Islet precursor cell (in vitro differentiated cells): ENCODE results near the gene GLUD2.
"Not testable (repeated sequence)": the region's sequence is repeated elsewhere in the genome, so short reads cannot be mapped to it uniquely, and the experiment has no call there.

ENCODE experiments used
- DNase-seq: peaks from one replicate; pipeline ENCODE4 v3.0.0-alpha.2; 2018

GLUD2 gene

GRCh38 chrX:121047441-121048419 lies at the start of gene GLUD2:
GLUD2 (plus strand) TSS chrX:121047610; CDS start chrX:121047685, 75 bp downstream.
- peak; percentile 71 for DNase-seq

- DNase-seq: no peak
Measured at GRCh38 chrX:120999413-120999812, 48.0 kb upstream of the GLUD2 start.

GRCh38 chrX:121000589-121000988 lies 46.8 kb upstream of the GLUD2 start:
- DNase-seq: no peak

- no peak for DNase-seq
Measured at GRCh38 chrX:121008920-121009319, 38.5 kb upstream of the GLUD2 start.

- no peak for DNase-seq
Measured at GRCh38 chrX:121009764-121010163, 37.6 kb upstream of the GLUD2 start.

DNA sequence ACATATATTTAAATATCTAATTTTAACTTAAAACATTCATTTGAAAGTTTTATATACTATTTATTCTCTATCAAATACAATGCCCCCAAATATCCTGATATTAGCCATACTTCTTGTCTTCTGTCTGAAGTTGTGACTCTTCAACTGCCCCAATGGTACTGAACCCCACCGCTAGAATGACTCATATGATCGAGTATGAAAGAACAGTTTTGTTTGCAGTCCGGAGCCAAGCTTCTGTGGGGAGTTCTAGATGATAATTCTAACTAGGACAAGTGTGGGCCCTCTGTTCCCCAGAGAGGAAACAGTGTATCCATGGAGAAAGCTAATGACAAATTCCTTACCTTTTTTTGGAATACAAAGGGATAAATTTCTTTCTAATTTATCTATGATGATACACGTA lies 37.2 kb upstream of the GLUD2 start:
- DNase-seq: no peak

DNA sequence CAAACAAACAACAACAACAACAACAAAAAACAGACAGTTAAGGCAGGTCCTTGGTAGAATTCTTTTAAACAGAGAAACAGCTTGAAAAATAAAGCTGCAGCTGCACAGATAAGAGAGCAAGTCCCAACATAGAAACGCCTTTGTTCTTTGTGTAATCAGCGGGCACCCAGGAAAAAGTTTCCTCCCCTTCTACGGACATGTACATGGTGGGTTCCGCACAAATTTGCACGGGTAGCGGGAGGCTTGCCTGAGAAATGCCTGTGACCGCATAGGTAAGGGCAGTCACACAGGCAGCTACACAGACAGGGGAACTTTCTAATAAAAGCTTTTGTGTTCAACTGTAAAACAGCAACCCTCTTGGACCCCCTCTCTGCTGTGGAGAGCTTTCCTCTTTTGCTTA lies 36.2 kb upstream of the GLUD2 start:
- no peak for DNase-seq

DNA sequence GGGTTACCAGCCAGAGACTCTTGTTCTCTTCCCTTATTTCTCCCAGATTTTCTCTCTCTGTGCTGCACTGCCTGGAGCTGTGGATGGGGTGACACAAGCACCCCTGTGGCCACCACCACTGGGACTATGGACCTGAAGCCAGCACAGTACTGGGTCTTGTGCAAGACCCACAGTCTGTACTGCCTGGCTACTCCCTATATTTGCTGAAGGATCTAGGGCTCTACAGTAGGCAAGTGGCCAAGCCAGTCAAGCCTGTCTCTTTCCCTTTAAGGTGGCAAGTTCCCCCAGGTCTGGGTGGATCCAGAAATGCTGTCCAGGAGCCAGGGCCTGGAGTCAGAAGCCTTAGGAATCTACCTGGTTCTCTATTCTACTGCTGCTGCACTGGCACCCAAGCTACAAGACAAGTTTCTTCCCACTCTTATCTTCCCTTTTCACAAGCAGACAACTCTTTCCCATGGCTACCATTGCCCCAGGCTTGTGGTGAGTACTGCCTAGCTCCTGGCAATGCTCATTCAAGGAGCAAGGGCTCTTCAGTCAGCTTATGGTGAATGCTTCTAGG lies 33.4 kb upstream of the GLUD2 start:
- no peak for DNase-seq

GRCh38 chrX:121014826-121015225 lies 32.6 kb upstream of the GLUD2 start:
- DNase-seq: no peak

GRCh38 chrX:121028419-121028818 lies 19.0 kb upstream of the GLUD2 start:
- no peak for DNase-seq

DNA sequence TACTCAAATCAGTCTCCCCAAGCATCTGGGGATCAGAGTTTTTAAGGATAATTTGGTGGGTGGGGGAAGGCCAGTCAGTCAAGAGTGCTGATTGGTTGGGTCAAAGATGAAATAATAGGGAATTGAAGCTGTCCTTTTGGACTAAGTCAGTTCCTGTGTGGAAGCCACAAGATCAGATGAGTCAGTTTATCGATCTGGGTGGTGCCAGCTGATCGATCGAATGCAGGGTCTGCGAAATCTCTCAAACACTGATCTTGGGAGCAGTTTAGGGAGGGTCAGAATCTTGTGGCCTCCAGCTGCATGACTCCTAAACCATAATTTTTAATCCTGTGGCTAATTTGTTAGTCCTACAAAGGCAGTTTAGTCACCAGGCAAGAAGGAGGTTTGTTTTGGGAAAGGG lies 17.3 kb upstream of the GLUD2 start:
- DNase-seq: no peak

GRCh38 chrX:121032531-121032930 lies 14.9 kb upstream of the GLUD2 start:
- DNase-seq: no peak

- DNase-seq: no peak
Measured at GRCh38 chrX:121036137-121036536, 11.3 kb upstream of the GLUD2 start.

DNA sequence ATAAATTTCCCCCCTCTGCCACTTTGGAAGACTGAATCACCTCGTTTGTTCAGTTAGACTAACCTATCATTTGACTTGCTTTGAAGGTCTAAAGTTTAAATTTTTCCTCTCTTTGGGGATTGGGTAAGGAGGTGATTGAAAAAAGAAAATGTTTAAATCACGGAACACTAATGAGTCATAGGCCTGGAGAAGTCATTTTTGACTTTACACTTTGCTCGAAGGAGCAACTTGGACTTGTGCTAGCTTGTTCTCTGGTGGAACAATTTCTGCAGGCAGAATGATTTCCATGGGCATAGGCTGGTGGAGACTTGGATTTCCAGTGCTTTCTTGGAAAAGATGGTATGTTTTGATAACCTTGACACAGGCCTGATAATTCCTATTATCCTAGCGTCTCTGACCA lies 10.5 kb upstream of the GLUD2 start:
- no peak for DNase-seq

- DNase-seq: no peak
Measured at GRCh38 chrX:121050781-121051180, 3.4 kb downstream of the GLUD2 start.

DNA sequence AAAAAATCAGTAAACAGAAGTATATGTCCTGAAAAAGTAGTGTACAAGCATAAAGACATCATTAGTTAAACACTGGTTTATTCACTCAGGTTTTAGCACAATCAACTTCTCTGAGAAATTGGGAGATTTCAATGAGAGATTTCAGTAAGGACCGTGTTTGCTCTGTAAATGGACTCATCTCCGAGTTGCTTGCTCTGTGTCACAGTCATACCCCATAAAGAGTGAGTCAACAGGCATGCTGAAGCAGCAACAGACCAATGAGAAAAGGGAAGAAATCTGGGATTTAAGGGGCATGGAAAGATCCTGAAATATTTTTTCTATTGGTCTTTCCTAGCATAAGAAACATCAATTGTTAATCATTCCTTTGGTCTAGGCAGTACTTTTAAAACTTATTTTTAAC lies 4.7 kb downstream of the GLUD2 start:
- DNase-seq: no peak

DNA sequence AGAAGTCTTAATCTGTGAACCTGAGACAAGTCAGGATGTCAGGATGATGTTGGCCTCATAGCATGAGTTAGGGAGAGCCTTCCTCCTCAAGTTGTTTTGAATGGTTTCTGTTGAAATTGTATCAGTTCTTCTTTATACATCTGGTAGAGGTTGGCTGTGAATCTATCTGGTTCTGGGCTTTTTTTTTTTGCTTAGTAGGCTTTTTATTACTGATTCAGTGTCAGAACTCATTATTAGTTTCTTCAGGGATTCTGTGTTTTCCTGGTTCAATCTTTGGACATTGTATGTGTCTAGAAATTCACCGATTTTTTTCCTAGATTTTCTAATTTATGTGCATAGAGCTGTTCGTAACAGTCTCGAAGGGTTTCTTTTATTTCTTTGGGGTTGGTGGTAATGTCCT lies 14.9 kb downstream of the GLUD2 start:
- DNase-seq: no peak

GRCh38 chrX:121064579-121064978 lies 17.2 kb downstream of the GLUD2 start:
- no peak for DNase-seq

DNA sequence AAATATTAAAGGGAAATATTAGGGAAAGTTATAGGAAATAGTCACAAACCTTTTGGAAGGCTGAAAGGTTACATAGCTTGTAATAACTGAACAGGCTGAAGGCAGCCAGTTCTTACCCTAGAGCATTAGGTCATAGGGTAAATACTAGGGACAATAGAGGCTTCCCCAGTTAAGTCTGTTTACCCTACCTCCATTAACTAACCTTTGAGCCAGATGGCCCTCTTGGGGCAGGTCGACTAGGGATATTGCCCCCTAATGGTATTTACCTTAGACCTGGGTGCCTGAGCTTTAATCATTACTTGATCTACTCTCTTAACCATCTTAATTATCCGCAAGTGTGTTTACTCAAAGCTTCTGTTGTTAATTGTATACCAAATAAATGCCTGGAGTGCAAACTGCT lies 36.8 kb downstream of the GLUD2 start:
- not testable (repeated sequence) for DNase-seq

DNA sequence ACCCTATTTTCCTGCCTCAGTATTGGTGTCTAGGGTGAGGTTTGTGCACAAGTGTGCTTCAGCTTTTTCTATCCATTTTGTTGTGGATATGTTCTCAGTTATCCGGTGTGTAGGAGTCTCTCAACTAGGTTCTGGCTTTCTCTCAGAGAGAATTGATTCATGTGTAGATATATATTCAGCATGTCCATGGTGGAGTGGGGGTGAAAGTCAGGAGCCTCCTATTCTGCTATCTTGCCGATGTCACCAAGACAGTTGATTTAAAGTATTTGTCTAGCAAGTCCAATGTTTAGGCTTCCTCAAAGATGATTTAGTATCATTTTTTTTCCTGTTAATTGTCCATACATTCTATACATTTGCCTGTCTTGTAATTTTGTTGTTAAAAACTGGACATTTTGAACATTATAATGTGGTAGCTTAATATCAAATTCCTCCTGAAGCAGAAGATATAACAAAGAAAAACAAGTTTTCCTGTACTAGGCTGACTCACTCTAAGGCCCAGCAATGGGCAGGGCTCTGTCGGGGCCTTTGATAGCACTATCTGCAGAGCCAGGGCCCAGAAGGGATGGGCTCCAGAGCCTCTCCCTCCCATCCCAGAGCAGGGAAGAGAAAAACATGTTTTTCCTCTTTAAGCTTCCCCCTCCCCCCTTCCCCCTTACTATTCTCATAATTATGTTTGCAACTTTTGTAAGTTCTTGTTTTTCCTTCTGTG lies 37.6 kb downstream of the GLUD2 start:
- DNase-seq: no peak

DNA sequence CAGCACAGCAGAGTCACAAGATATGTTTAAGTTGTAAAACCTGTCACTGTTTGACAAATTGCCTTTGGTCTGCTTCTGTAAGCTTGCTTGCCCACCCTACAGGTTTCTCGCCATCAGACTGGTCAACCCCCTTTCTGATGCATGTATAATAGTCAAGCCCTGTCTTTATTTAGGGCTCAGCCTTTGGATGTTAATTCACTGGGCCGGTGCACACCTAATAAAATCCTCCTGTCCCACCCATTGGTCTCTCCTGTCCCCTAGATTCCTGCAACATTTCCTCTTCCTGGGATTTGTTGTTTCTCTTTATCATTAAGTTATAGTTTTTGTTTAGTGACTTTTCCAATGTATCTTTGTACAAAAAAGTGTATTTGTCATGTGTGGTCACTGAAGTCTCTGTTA lies 38.2 kb downstream of the GLUD2 start:
- DNase-seq: no peak

DNA sequence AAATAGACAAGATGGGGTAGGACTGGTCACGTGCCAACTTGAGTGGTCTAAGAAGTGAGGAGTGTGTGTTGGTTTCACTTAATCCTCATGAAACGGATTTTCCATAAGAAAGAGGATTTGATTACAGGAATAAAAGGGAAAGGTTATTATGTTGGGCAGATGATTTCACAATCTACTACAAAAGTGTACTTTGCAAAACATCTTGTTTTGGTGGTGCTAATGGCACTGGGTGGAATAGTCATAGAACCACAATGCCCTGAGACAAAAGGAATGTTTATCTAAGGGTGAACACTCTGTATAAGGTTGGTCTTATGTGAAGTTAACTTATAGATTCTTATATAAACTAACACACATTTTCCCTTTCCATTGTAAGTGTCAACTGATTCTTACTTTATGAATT lies 45.6 kb downstream of the GLUD2 start:
- DNase-seq: no peak
